ENCODE results near the gene SLC25A22. TPM values are rescaled to one million over a fixed set of nuclear protein-coding genes. Genes with fewer than 3 reads are reported as not detected.
A peak's percentile ranks its signal among the peaks of the same experiment; 100 is the strongest.

The SLC25A22 gene
- total and polyA plus RNA-seq, 2 donors (not counting 1 experiment from before 2014, with no cell fraction given) = 25.7 to 45.7 TPM

DNA sequence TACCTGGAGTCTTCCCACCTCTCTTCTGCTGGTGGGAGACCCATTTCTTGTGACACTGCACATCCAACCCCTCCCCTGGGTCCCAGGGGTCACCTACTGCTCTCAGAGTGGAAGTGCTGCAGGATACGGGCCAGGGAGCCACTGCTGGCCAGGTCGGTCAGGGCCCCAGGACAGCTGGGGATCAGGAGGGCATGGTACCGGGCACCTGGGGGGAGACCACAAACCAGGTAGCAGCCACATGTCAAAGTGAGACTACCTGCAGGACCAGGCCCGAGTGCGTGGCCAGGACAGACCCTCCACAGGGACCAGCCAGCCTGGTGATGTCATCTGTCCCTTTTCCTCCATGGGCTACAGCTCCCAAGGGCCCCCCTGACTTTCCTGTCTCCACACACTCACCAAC is 24.7 kb downstream of the SLC25A22 start:
- peaks cover 0 to 26% of the 10 kb centered on the region in 2 experiments for H3K36me3 ChIP-seq (replicated peaks in 1 of 2; ENCODE audit: control extremely low read depth in 1 of 2, control insufficient read depth in 1 of 2, extremely low read depth in 1 of 2, insufficient read depth in 2 of 2, low read length in 1 of 2)
- no peak for ATAC-seq (ENCODE audit: low read depth)
- Mint-ChIP-seq H3K4me3 (no peak overlapping the region), H3K27me3 (no peaks in the 10 kb centered on the region), H3K27ac (no peak overlapping the region), H3K4me1 (peaks cover 11% of the 10 kb centered on the region), H3K9me3 (ENCODE audit: insufficient read depth) (no peaks in the 10 kb centered on the region)
- H3K4me2 ChIP-seq (replicated peaks; ENCODE audit: low read depth, low read length, poor library complexity, severe bottlenecking) = no peak overlapping the region
- no peaks in the 10 kb centered on the region for H3K27me3 ChIP-seq (replicated peaks in 1 of 4; ENCODE audit: control extremely low read depth in 1 of 4, control insufficient read depth in 3 of 4, insufficient read depth in 4 of 4, low read length in 3 of 4)
- ChIA-PET CTCF (no interaction called here), POLR2A (no interaction called here)
- intact Hi-C loops (cut with micrococcal nuclease) = no loop called here
- H3K27ac ChIP-seq (ENCODE audit: low read length in 2 of 2) = no peak overlapping the region
- peaks cover 12 to 22% of the 10 kb centered on the region in 2 donors for H3K4me1 ChIP-seq (ENCODE audit: control insufficient read depth in 2 of 2, insufficient read depth in 2 of 2, low read length in 2 of 2)
- H4K20me1 ChIP-seq (ENCODE audit: control insufficient read depth, insufficient read depth, low read length, poor library complexity, severe bottlenecking) = peaks cover 46% of the 10 kb centered on the region
- WGBS (ENCODE audit: insufficient coverage) = 96% methylated on average over 5 of the region's 5 CpGs
- H3K79me2 ChIP-seq (ENCODE audit: control insufficient read depth, insufficient read depth, low read length) = peaks cover 57% of the 10 kb centered on the region
- no peak for TF ChIP-seq EZH2 (IDR thresholded peaks at IDR 0.05; ENCODE audit: borderline replicate concordance, insufficient read depth, low read depth, low read length, poor library complexity, severe bottlenecking)
- TF ChIP-seq, protein P1, sequence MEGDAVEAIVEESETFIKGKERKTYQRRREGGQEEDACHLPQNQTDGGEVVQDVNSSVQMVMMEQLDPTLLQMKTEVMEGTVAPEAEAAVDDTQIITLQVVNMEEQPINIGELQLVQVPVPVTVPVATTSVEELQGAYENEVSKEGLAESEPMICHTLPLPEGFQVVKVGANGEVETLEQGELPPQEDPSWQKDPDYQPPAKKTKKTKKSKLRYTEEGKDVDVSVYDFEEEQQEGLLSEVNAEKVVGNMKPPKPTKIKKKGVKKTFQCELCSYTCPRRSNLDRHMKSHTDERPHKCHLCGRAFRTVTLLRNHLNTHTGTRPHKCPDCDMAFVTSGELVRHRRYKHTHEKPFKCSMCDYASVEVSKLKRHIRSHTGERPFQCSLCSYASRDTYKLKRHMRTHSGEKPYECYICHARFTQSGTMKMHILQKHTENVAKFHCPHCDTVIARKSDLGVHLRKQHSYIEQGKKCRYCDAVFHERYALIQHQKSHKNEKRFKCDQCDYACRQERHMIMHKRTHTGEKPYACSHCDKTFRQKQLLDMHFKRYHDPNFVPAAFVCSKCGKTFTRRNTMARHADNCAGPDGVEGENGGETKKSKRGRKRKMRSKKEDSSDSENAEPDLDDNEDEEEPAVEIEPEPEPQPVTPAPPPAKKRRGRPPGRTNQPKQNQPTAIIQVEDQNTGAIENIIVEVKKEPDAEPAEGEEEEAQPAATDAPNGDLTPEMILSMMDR (IDR thresholded peaks at IDR 0.05) = no peak
- no peaks in the 10 kb centered on the region for H3K9me3 ChIP-seq (ENCODE audit: control extremely low read depth in 1 of 3, control insufficient read depth in 2 of 3, insufficient read depth in 1 of 3, low read length in 2 of 3)
- H3K9ac ChIP-seq (ENCODE audit: low read length) = no peak overlapping the region
- H3K4me3 ChIP-seq (ENCODE audit: control extremely low read depth in 1 of 5, extremely low read depth in 1 of 5, insufficient read depth in 1 of 5, low read depth in 2 of 5, low read length in 4 of 5) = no peak overlapping the region
- DNase-seq = no peak
- H2AFZ ChIP-seq (ENCODE audit: insufficient read depth, low read depth, low read length, poor library complexity, severe bottlenecking) = no peak overlapping the region

DNA sequence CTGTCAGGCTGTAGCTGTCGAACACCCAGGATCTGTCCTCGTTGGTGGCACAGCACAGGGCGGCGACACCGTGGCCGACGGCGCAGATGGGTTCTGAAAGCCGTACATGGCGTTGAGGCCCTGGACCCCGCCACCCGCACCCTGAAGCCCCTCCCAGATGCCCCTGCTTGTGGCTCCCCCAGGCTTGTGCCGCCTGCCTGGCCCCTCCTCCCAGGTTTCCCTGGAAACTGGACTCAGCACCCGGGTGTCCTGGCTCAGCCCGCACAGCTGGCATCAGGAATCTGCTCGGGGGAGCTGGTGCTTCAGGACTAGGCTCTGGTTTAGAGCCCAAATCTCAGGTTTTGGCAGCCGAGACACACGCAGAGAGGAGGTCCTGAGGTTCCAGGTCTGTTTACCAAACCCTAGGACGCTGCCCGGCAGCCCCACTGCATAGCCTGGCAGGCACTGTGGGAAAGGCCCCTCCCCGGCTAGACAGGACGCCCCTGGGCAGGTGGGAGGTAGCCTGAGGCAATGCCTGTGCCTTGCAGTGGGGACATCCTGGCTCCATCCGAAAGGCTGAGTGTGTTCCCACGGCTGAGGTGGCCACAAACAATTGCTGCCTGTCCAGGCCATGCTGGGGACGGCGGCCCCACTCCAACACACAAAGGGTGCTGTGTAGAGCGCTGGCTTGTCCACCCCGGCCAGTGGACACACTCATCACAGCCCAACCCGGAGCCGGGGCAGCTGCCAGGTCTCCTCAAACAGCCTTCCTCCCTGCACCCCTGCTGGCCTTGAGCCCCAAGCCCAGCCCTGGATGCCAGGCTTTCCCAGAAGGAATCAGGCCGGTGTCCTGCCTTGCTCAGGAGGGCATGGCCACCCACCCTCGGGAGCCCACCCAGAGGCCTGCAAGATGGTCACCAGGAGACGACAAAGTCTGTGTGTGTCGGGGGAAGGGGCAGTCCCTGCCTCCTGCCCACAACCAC is 25.4 kb downstream of the SLC25A22 start:
- Histone ChIP-seq H3K4me3 (ENCODE audit: control extremely low read depth in 1 of 5, extremely low read depth in 1 of 5, insufficient read depth in 1 of 5, low read depth in 2 of 5, low read length in 4 of 5) (no peak overlapping the region), H3K27me3 (replicated peaks in 1 of 4; ENCODE audit: control extremely low read depth in 1 of 4, control insufficient read depth in 3 of 4, insufficient read depth in 4 of 4, low read length in 3 of 4) (no peaks in the 10 kb centered on the region), H3K4me2 (replicated peaks; ENCODE audit: low read depth, low read length, poor library complexity, severe bottlenecking) (no peak overlapping the region), H3K27ac (ENCODE audit: low read length in 2 of 2) (no peak overlapping the region), H3K36me3 (replicated peaks in 1 of 2; ENCODE audit: control extremely low read depth in 1 of 2, control insufficient read depth in 1 of 2, extremely low read depth in 1 of 2, insufficient read depth in 2 of 2, low read length in 1 of 2) (peaks cover 0 to 26% of the 10 kb centered on the region in 2 experiments), H3K4me1 (ENCODE audit: control insufficient read depth in 2 of 2, insufficient read depth in 2 of 2, low read length in 2 of 2) (peaks cover 7 to 16% of the 10 kb centered on the region in 2 donors), H4K20me1 (ENCODE audit: control insufficient read depth, insufficient read depth, low read length, poor library complexity, severe bottlenecking) (peaks cover 42% of the 10 kb centered on the region), H3K9ac (ENCODE audit: low read length) (no peak overlapping the region), H2AFZ (ENCODE audit: insufficient read depth, low read depth, low read length, poor library complexity, severe bottlenecking) (no peak overlapping the region), H3K9me3 (ENCODE audit: control extremely low read depth in 1 of 3, control insufficient read depth in 2 of 3, insufficient read depth in 1 of 3, low read length in 2 of 3) (no peaks in the 10 kb centered on the region), H3K79me2 (ENCODE audit: control insufficient read depth, insufficient read depth, low read length) (peaks cover 49% of the 10 kb centered on the region)
- Mint-ChIP-seq H3K27ac (no peak overlapping the region), H3K27me3 (no peaks in the 10 kb centered on the region), H3K4me1 (peaks cover 11% of the 10 kb centered on the region), H3K4me3 (no peak overlapping the region), H3K9me3 (ENCODE audit: insufficient read depth) (no peaks in the 10 kb centered on the region)
- no peak for ATAC-seq (ENCODE audit: low read depth)
- 95% methylated on average over 33 of the region's 34 CpGs for WGBS (ENCODE audit: insufficient coverage)
- ChIA-PET POLR2A (no interaction called here), CTCF (no interaction called here)
- no peak for TF ChIP-seq EZH2 (IDR thresholded peaks at IDR 0.05; ENCODE audit: borderline replicate concordance, insufficient read depth, low read depth, low read length, poor library complexity, severe bottlenecking)
- TF ChIP-seq, protein P1 (IDR thresholded peaks at IDR 0.05) = no peak
- peak; percentile 14 for DNase-seq
- intact Hi-C loops (cut with micrococcal nuclease) = no loop called here
